ENCODE measurements around the gene PAF1.
A peak's percentile ranks its signal among the peaks of the same experiment; 100 is the strongest.

GRCh38 chr19:39411832-39412099 is 20.9 kb upstream of the PAF1 start:
- TF ChIP-seq CTCF (IDR thresholded peaks at IDR 0.05; ENCODE audit: extremely low read depth in 1 of 2, insufficient read depth in 1 of 2, low read depth in 1 of 2, low read length in 2 of 2) (peak; percentile 75 to 90), POLR2A (IDR thresholded peaks at IDR 0.05; ENCODE audit: low read depth, low read length) (no peak), EZH2 (IDR thresholded peaks at IDR 0.05; ENCODE audit: borderline replicate concordance, low read depth, low read length, severe bottlenecking) (no peak), POLR2AphosphoS5 (IDR thresholded peaks at IDR 0.05; ENCODE audit: insufficient read depth, low read depth, low read length) (no peak), FOS (IDR thresholded peaks at IDR 0.05; ENCODE audit: borderline replicate concordance, insufficient read depth, low read length) (no peak), MAX (IDR thresholded peaks at IDR 0.05; ENCODE audit: insufficient read depth, insufficient read length) (no peak), MYC (IDR thresholded peaks at IDR 0.05; ENCODE audit: low read depth, low read length) (no peak)

Data from endothelial cell of umbilical vein (primary cell).